UCSD-AML1 (cell line): ENCODE data around the gene ZNF628.

Source experiments
- DNase-seq: peaks from one replicate; lab custom pipeline; 2025; ENCODE audit not compliant: unreplicated experiment; lab: John Stamatoyannopoulos, UW

Gene ZNF628

GRCh38 chr19:55483706-55484592 lies 7.5 kb downstream of the ZNF628 start:
- DNase-seq, result no peak

- peak; percentile 61 for DNase-seq
Observed at GRCh38 chr19:55484593-55485438, 8.4 kb downstream of the ZNF628 start, which contains the start of gene NAT14. Gene NAT14, plus strand, starts transcription at chr19:55485188. Its CDS starts 521 bp downstream, at chr19:55485709.

GRCh38 chr19:55485439-55486011 lies 9.1 kb downstream of the ZNF628 start:
- no peak for DNase-seq

GRCh38 chr19:55486043-55486970 lies 9.9 kb downstream of the ZNF628 start:
- DNase-seq, result no peak

- DNase-seq, result peak; percentile 57
Observed at GRCh38 chr19:55486971-55487923, 10.8 kb downstream of the ZNF628 start.

- no peak for DNase-seq
Observed at GRCh38 chr19:55487924-55488687, 11.7 kb downstream of the ZNF628 start, which contains the start of gene SSC5D. Gene SSC5D, plus strand, starts transcription at chr19:55488436. Its CDS starts 154 bp downstream, at chr19:55488590.

GRCh38 chr19:55488986-55489710 lies 12.7 kb downstream of the ZNF628 start:
- DNase-seq, result no peak

GRCh38 chr19:55489711-55490477 lies 13.5 kb downstream of the ZNF628 start:
- DNase-seq, result no peak

GRCh38 chr19:55490478-55491432 lies 14.3 kb downstream of the ZNF628 start:
- DNase-seq, result no peak

- no peak for DNase-seq
Observed at GRCh38 chr19:55491546-55492360, 15.3 kb downstream of the ZNF628 start.

- no peak for DNase-seq
Observed at GRCh38 chr19:55492362-55492944, 16.0 kb downstream of the ZNF628 start.

GRCh38 chr19:55493052-55493644 lies 16.7 kb downstream of the ZNF628 start:
- no peak for DNase-seq

GRCh38 chr19:55493645-55494171 lies 17.3 kb downstream of the ZNF628 start:
- DNase-seq, result no peak

- peak; percentile 80 for DNase-seq
Observed at GRCh38 chr19:55494172-55494761, 17.9 kb downstream of the ZNF628 start.
